Fibroblast of upper back skin (primary cell): ENCODE results near the gene RDH13.

Experiments
- DNase-seq: peaks from one replicate; pipeline ENCODE4 v3.0.0-alpha.2; 2013

The RDH13 gene

DNA sequence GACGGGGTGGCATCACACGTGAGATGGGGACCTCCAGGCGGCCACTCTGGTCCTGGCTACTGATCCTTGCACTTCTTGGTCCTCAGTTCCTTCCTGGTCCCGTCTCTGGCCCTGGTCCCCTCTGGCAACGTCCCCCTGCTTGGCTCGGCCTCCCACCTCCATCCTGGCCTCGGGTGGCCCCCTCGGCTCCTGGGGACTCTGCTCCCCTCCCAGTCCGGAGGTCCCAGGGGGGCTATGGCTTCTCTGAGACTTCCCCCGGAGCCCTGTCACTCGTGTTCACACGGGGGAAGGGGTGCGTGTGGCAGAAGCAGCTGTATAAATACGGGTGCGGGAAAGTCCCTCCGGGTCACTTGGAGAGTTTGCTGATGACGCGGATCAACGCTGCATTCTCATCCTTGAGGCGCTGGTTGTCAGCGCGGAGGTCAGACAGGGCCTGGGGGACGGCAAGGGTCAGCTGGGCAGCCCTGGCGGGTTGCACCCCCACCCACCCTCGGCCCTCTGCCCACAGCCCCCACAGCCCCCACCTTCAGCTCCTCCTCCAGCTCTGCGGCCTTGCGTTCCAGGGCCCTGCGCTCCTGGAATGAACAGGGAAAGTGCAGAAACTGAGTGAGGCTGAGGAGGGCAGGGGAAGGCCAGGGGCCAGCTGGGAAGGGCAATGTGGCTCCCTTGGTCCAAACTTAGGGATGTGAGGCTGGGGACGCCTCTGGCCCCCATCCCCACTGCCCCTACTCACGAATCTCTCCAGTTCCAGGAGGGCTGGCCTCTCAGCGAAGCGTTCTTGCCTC lies 28.4 kb upstream of the RDH13 start:
- DNase-seq: no peak

DNA sequence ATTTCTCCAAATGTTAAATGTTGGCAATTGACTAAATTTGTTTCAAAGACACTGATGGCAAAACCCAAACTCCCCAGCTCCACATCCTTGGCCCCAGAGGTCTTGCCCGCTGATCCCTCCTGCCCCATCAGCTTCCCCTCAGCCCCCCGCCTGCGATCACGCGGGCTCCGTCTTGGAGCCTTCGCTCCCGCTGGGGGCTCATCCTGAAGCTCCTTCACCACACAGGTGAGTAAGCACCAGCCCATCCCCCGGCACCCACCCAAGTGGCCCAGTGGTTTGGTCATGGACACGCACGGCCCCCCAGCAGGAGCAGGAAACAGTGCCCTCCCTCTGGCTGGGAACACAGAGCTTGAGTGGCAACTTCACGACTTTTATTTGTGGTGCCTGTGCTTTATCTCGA lies 27.6 kb upstream of the RDH13 start:
- no peak for DNase-seq

GRCh38 chr19:55089342-55089944 lies 26.5 kb upstream of the RDH13 start:
- DNase-seq: no peak

DNA sequence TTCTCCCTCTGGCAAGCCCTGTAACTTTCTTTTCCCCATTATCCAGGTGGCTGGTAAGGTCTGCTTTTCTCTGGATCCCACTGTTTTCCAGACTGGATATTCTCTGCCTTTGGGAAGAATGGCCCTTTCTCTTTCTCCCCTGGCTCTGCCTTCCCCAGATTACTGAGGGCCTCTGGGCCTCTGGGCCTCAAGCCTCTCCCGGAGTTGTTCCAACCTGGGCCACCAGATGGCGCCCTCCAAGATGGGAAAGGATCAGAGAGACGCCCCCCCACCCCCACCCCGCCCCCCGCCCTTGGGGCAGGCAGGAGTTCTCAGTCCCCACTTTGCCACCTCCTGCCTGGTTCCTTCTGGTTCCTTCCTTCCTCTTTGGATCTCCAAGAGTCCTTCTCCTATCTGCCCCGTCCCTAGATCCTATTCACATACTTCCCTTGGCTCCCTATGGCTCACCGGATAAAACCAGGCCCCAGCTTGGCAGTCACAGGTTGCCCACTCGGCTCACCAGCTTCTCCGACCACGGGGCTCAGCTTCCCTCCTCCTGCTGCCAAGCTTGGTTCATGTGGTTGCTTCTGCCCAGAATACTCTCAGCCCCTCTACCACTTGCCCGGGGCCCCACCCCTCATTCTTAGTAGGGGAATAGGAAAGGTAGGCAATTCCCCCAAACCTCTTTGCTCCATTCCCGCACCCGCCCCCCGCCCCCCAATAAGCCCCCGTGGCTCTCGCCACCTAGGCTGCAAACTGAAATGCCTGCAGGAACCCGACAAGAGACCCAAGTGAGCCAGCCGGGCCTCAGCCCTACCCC lies 25.8 kb upstream of the RDH13 start:
- DNase-seq: peak; percentile 68

DNA sequence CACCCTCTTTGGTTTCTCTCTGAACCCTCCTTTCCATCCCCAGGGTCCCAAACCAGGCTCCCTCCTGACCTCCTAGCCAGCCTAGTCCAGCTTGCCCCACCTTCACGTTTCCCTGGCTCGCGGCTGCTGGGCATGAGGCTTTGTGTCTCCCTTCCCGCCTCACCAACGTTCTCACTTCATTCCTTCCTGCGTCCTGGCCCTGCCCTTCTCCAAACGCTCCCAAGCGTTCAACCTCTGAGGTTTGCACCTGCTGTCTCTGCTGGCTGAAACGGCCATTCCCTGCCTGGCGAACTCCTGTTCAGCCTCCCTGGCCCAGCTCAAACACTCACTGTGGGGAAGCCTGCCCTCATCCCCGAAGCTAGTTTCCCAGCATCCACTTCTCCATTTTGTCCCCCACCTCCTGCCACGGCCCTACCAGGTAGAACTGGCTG lies 25.1 kb upstream of the RDH13 start:
- DNase-seq: no peak

GRCh38 chr19:55087542-55087901 lies 24.6 kb upstream of the RDH13 start:
- DNase-seq: no peak

GRCh38 chr19:55086730-55087541 lies 24.0 kb upstream of the RDH13 start:
- peak; percentile 89 for DNase-seq

DNA sequence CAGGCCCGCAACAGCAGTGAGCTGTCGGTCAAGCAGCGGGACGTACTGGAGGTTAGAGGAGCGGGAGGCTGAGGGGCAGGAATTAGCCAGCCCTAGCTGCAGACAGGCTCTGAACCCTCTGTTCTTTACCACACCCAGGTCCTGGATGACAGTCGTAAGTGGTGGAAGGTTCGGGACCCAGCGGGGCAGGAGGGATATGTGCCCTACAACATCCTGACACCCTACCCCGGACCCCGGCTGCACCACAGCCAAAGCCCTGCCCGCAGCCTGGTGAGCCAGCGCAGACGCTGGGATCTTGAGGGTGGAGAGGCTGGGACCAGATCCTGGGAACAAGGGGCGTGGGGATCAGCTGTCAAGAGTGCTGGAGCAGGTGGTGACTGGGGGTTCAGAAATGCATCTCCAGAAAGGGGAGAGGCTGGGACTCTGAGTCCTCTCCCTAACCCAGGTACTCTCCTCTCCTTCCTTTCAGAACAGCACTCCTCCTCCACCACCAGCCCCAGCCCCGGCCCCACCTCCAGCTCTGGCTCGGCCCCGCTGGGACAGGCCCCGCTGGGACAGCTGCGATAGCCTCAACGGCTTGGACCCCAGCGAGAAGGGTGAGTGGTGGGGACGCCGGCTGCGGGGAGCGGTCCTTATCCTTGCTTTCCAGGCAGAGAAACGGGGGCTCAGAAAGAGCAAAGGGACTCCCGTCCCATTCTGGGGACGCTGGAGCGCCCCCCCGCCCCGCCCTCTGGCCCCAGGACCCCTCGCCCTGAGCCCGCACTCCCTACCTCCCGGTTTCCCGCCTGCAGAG lies 23.2 kb upstream of the RDH13 start:
- DNase-seq: no peak

GRCh38 chr19:55084416-55084815 lies 21.5 kb upstream of the RDH13 start:
- no peak for DNase-seq

DNA sequence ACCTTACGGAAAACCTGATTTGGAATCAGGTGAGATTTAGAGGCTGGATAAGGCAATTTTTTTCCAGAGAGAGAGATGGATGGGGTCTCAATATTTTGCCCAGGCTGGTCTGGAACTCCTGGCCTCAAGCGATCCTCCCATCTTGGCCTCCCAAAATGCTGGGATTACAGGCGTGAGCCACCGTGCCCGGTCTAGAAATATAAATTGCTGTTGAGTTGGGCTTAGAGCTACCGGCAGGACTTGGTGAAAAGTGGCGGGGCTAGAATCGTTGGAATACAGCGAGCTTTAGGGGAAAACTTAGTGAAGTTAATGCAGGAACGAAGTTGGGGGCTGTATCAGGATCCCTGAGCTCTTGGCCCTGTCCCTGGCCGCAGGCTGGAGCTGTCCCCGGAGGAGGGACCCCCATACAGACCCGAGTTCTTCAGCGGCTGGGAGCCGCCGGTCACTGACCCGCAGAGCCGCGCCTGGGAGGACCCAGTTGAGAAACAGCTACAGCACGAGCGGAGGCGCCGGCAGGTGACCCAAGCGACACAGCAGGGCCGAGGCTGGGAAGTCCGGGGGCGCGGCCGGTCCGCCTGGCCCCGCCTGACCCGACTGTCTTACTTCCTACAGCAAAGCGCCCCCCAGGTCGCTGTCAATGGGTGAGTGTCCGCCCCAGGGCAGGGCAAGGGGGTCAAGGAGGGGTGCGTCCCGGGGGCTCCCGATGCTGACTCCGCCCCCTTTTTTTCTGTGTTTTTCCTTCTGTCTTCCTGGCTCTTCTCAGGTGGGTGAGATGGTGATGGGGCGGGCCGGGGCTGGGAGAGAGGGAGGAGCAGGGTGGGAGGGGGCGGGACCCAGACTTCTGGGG lies 20.3 kb upstream of the RDH13 start:
- DNase-seq: no peak

- peak; percentile 14 for DNase-seq
These were observed 19.3 kb upstream of the RDH13 start for GRCh38 chr19:55082020-55082851.

DNA sequence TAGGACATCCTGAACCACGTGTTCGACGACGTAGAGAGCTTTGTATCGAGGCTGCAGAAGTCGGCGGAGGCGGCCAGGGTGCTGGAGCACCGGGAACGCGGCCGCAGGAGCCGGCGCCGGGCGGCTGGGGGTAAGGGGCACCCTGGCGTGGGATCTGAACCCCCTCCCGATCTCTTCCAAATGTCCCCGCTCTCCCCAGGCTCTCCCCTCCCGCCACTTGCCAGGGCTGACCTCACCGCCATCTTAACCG lies 18.7 kb upstream of the RDH13 start:
- no peak for DNase-seq

DNA sequence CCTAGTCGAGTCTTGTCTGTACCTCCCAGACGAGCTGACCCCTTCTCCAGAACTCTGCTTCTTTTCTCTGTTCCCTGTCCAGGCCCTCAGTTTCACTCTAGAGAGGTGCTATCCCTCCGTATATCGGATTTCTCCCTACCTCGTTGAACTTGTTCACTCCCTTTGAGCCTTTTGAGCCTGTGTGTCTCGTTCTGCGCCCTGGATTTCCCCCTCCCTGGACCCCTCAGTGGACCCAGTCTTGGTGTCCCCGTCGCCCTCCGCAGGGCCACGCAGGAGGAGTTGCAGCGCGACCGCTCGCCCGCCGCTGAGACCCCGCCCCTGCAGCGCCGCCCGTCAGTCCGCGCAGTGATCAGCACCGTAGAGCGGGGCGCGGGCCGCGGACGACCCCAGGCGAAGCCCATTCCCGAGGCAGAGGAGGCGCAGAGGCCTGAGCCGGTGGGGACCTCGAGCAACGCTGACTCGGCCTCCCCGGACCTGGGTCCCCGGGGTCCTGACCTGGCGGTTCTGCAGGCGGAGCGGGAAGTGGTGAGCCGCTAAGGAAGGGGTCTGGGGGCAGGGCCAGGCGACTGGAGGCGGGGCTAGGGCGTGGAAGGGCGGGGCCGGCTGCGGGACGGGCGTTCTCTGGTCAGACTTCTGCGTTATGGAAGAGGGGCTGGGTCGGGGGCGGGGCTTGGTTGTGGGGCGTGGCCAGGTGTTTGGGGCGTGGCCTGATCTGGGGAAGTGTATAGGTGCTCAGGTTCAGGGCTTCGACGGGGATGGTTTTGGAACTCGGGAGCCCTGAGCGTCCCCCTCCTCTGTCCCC lies 18.2 kb upstream of the RDH13 start:
- DNase-seq: peak; percentile 35

DNA sequence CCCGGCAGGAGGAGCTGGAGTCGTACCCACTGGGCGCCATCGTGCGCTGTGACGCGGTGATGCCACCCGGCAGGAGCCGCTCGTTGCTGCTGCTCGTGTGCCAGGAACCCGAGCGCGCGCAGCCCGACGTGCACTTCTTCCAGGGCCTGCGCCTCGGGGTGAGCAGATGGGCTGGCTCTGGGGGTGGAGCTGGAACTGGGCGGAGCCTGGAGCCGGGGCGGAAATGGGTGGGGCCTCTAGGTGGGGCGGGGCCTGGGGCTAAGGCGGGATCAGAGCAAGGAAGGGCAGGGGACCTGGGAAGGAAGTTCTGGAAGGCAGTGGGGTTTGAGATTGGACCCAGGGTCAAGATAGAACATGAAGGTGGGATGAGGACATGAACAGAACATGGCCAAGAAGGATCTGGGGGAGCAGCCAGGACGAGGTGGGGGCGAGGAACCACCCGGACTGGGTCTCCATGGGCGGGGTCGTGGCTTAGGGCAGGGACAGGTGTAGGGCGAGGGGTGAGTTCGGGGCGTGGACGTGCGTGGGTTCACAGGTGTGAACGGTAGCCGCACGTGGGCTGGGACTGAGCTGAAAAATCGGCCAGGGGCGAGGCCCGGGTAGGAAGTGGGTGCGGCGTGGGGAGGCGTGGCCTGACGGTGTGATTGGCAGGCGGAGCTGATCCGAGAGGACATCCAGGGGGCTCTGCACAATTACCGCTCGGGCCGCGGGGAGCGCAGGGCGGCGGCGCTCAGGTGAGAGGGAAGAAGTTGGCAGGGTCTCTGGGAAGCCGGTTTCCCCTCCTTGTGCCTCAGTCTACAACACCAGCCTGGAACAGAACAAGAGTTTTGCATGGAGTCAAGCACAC lies 17.4 kb upstream of the RDH13 start:
- DNase-seq: peak; percentile 39

DNA sequence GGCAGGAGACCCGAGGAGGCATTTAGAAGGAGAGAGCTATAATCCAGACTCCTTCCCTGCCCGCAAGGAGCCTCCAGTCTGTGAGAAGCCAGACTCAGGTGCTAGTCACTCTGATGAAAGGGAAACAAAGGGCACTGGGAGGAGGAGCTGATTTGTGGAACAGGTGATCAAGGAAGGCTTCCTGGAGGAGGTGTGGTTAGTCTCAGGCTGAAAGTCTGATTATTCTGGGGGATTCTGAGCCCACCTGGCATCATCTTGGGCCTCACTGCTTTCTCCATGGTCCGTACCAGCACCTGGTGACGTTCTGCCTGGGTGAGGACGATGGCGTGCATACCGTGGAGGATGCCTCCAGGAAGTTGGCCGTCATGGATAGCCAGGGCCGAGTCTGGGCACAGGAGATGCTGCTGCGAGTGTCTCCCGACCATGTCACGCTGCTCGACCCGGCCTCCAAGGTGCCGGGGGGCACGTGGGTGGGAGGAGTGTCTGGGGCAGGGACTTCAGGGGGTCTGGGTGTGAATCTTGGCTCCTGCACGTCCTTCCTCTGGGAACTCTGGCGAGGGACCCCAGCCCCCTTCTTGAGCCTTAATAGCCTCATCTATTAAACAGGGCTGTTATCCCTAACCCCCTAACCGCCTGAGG lies 16.6 kb upstream of the RDH13 start:
- DNase-seq: no peak

GRCh38 chr19:55078996-55079395 lies 16.0 kb upstream of the RDH13 start:
- no peak for DNase-seq

DNA sequence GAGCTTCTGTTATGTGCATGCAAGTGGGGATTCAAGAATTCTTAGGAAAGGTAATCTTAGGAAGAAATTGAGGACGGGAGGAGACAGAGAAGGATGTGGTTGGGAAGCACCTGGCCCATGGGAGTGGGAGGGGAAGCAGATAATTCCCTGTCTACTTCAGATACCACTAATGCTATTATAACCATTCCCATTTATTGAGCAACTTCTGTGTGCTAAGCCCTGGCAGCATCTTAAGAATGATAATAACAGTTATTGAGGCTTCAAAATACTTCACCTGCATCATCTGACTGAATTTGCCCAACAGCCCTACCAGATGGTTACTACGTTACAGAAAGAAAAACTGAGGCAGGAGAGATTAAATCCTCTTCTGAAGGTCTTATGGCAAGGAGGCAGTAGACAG lies 14.2 kb upstream of the RDH13 start:
- no peak for DNase-seq

DNA sequence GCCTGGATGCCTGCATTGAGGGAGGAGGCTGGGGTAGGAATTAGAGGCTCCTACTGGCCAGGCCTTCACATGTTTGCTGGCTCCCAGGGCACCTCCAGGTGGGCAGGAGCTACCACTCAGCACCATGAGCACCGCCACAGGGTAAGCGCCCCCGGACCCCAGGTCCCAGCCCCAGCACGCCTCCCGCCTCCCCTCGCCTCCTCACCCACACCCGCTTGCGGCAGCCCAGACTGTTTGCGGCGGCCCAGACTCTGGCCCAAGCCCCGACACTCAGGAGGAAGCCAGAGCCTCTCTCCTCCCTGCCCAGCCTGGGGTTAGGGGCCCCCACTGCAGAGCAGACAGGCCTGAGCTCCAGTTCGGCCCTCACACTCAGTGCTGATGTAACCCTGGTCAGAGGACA lies 13.4 kb upstream of the RDH13 start:
- DNase-seq: no peak
